Measurements from ENCODE around the gene CALCOCO1.

CALCOCO1 gene

GRCh38 chr12:53752621-53753020, 25.4 kb upstream of the CALCOCO1 start:
- no peak for TF ChIP-seq CTCF (IDR thresholded peaks at IDR 0.05; ENCODE audit: control insufficient read depth, extremely low read depth, insufficient read depth)
- H3K4me3 ChIP-seq (ENCODE audit: low read depth, low read length): no peak overlapping the region
- DNase-seq (ENCODE audit: low read depth): no peak

- H3K4me3 ChIP-seq (ENCODE audit: low read depth, low read length): no peak overlapping the region
- DNase-seq (ENCODE audit: low read depth): no peak
Observed at GRCh38 chr12:53752192-53752601, 24.9 kb upstream of the CALCOCO1 start.

GRCh38 chr12:53751336-53752191, 24.3 kb upstream of the CALCOCO1 start, which contains the start of gene CISTR:
Gene CISTR (minus strand): TSS chr12:53751979.
- H3K4me3 ChIP-seq (ENCODE audit: low read depth, low read length): no peak within 1 kb of the TSS
- TF ChIP-seq CTCF (IDR thresholded peaks at IDR 0.05; ENCODE audit: control insufficient read depth, extremely low read depth, insufficient read depth): no peak
- no peak for DNase-seq (ENCODE audit: low read depth)

More at GRCh38 chr12:53752192-53752601, 24.9 kb upstream of the CALCOCO1 start:
- no peak for TF ChIP-seq CTCF (IDR thresholded peaks at IDR 0.05; ENCODE audit: control insufficient read depth, extremely low read depth, insufficient read depth)

GRCh38 chr12:53750812-53751335, 23.6 kb upstream of the CALCOCO1 start:
- no peak for TF ChIP-seq CTCF (IDR thresholded peaks at IDR 0.05; ENCODE audit: control insufficient read depth, extremely low read depth, insufficient read depth)
- DNase-seq (ENCODE audit: low read depth): no peak

GRCh38 chr12:53749986-53750811, 22.9 kb upstream of the CALCOCO1 start:
- no peak overlapping the region for H3K4me3 ChIP-seq (ENCODE audit: low read depth, low read length)
- no peak for DNase-seq (ENCODE audit: low read depth)
- TF ChIP-seq CTCF (IDR thresholded peaks at IDR 0.05; ENCODE audit: control insufficient read depth, extremely low read depth, insufficient read depth): no peak

More at GRCh38 chr12:53750812-53751335, 23.6 kb upstream of the CALCOCO1 start:
- no peak overlapping the region for H3K4me3 ChIP-seq (ENCODE audit: low read depth, low read length)

- no peak for DNase-seq (ENCODE audit: low read depth)
- no peak for TF ChIP-seq CTCF (IDR thresholded peaks at IDR 0.05; ENCODE audit: control insufficient read depth, extremely low read depth, insufficient read depth)
- no peak overlapping the region for H3K4me3 ChIP-seq (ENCODE audit: low read depth, low read length)
Observed at GRCh38 chr12:53748072-53748840, 21.0 kb upstream of the CALCOCO1 start.
